Vagina (tissue), 2 donors: Measurements from ENCODE around the gene TRABD2A. TPM values are rescaled to one million over a fixed set of nuclear protein-coding genes. Genes with fewer than 3 reads are reported as not detected.
A peak's percentile ranks its signal among the peaks of the same experiment; 100 is the strongest.

Source experiments
- DNase-seq, 2 donors: peaks; one replicate each; pipeline ENCODE4 v3.0.0-alpha.2; 2017; ENCODE audit errors: extremely low spot score in 2 of 2
- H3K27ac ChIP-seq: fragments of 200-600 bp; sonication (generic); one replicate; pipeline ENCODE4 v1.5.1; 2019
- H3K27me3 ChIP-seq: fragments of 200-600 bp; sonication (generic); one replicate; pipeline ENCODE4 v1.5.1; 2019
- H3K36me3 ChIP-seq, 2 donors: fragments of 200-600 bp; sonication (generic); one replicate each; pipeline ENCODE4 v1.5.1; 2017 to 2019
- H3K4me1 ChIP-seq: fragments of 200-600 bp; sonication (generic); one replicate; pipeline ENCODE4 v1.5.1; 2019
- H3K4me3 ChIP-seq, 2 donors: fragments of 200-600 bp; sonication (generic); 1 replicate in 1 of 2; 2 replicates in 1 of 2; pipeline ENCODE4 v1.5.1; 2016 to 2019
- H3K9me3 ChIP-seq: fragments of 200-600 bp; sonication (generic); one replicate; pipeline ENCODE4 v1.5.1; 2019
- CTCF ChIP-seq, 3 experiments: fragments of 450-650 bp in 2 of 3; fragments of 200-600 bp in 1 of 3; sonication (generic) in 1 of 3; IDR thresholded peaks; one replicate each; pipeline ENCODE4 v1.5.1; 2017 to 2019; ENCODE audit warnings: antibody characterized with exemption in 3 of 3, mild to moderate bottlenecking in 2 of 3, moderate library complexity in 2 of 3
- POLR2A ChIP-seq, 2 donors: fragments of 450-650 bp; IDR thresholded peaks; one replicate each; pipeline ENCODE4 v1.6.1; 2017; ENCODE audit warnings: antibody characterized with exemption in 2 of 2, mild to moderate bottlenecking in 2 of 2, moderate library complexity in 2 of 2
- POLR2AphosphoS5 ChIP-seq, 2 donors: sonication (generic); formaldehyde crosslinking; IDR thresholded peaks; one replicate each; pipeline ENCODE4 v1.9.0; 2017; ENCODE audit warnings: antibody characterized with exemption in 2 of 2, mild to moderate bottlenecking in 2 of 2, low read depth in 1 of 2; ENCODE audit not compliant: insufficient read depth in 1 of 2
- intact Hi-C: fragments of 100-400 bp; cut with DNase I; formaldehyde crosslinking; loops from one replicate; pipeline ENCODE4 v1.15.1; 2023
- total RNA-seq: library from RNA; depleted of rRNA; stranded (reverse); fragments of >200 nt; gene quantifications from one replicate; pipeline ENCODE4 v1.2.3, GENCODE V29; 2016

TRABD2A gene
- total RNA-seq, 1 donor from 2014 or later: 5.4 TPM

GRCh38 chr2:84899304-84900204, 18.7 kb upstream of the TRABD2A start:
- H3K4me3 ChIP-seq: no peak overlapping the region
- H3K9me3 ChIP-seq: no peaks in the 10 kb centered on the region
- peaks cover 19% of the 10 kb centered on the region for H3K4me1 ChIP-seq
- intact Hi-C loops: loop anchor here (10.0 kb wide), 1 partner anchor 395 kb away; no protein-coding TSS in a partner anchor
- DNase-seq: no peak
- H3K27ac ChIP-seq: no peak overlapping the region
- no peaks in the 10 kb centered on the region for H3K36me3 ChIP-seq
- H3K27me3 ChIP-seq: no peaks in the 10 kb centered on the region
- TF ChIP-seq POLR2A (IDR thresholded peaks at IDR 0.05) (no peak), CTCF (IDR thresholded peaks at IDR 0.05) (no peak), POLR2AphosphoS5 (IDR thresholded peaks at IDR 0.05; ENCODE audit: insufficient read depth in 1 of 2, low read depth in 1 of 2) (no peak)

- Histone ChIP-seq H3K27me3 (no peaks in the 10 kb centered on the region), H3K27ac (peak overlapping the region; percentile 60)
- no peak for TF ChIP-seq CTCF (IDR thresholded peaks at IDR 0.05)
- no peak for TF ChIP-seq POLR2AphosphoS5 (IDR thresholded peaks at IDR 0.05; ENCODE audit: insufficient read depth in 1 of 2, low read depth in 1 of 2)
- no peak for TF ChIP-seq POLR2A (IDR thresholded peaks at IDR 0.05)
These were observed 16.9 kb upstream of the TRABD2A start for GRCh38 chr2:84897773-84898172.

GRCh38 chr2:84896567-84896966, 15.7 kb upstream of the TRABD2A start:
- Histone ChIP-seq H3K36me3 (no peaks in the 10 kb centered on the region), H3K27ac (no peak overlapping the region), H3K27me3 (no peaks in the 10 kb centered on the region), H3K4me3 (no peak overlapping the region), H3K9me3 (no peaks in the 10 kb centered on the region), H3K4me1 (peaks cover 21% of the 10 kb centered on the region)
- intact Hi-C loops: no loop called here
- DNase-seq: no peak
- no peak for TF ChIP-seq POLR2AphosphoS5 (IDR thresholded peaks at IDR 0.05; ENCODE audit: insufficient read depth in 1 of 2, low read depth in 1 of 2)
- no peak for TF ChIP-seq POLR2A (IDR thresholded peaks at IDR 0.05)
- no peak for TF ChIP-seq CTCF (IDR thresholded peaks at IDR 0.05)

More at GRCh38 chr2:84897773-84898172, 16.9 kb upstream of the TRABD2A start:
- H3K4me1 ChIP-seq: peaks cover 21% of the 10 kb centered on the region
- intact Hi-C loops: no loop called here
- no peaks in the 10 kb centered on the region for H3K36me3 ChIP-seq
- no peaks in the 10 kb centered on the region for H3K9me3 ChIP-seq
- no peak overlapping the region for H3K4me3 ChIP-seq
- peak in 1 of 2 donors; percentile 5 for DNase-seq

- intact Hi-C loops: no loop called here
- TF ChIP-seq CTCF (IDR thresholded peaks at IDR 0.05): no peak
- no peak for TF ChIP-seq POLR2A (IDR thresholded peaks at IDR 0.05)
- no peak for TF ChIP-seq POLR2AphosphoS5 (IDR thresholded peaks at IDR 0.05; ENCODE audit: insufficient read depth in 1 of 2, low read depth in 1 of 2)
- H3K4me3 ChIP-seq: no peak overlapping the region
- H3K27ac ChIP-seq: no peak overlapping the region
- no peaks in the 10 kb centered on the region for H3K36me3 ChIP-seq
- H3K9me3 ChIP-seq: no peaks in the 10 kb centered on the region
- H3K27me3 ChIP-seq: no peaks in the 10 kb centered on the region
- DNase-seq: no peak
- H3K4me1 ChIP-seq: peaks cover 21% of the 10 kb centered on the region
These were observed 14.1 kb upstream of the TRABD2A start for GRCh38 chr2:84894758-84895520.
